Right forelimb (tissue), 1 donor: ENCODE measurements around the gene TTC39B.

Experiments
- DNase-seq: peaks from one replicate; pipeline ENCODE4 v3.0.0-alpha.2; 2018

Gene TTC39B

DNA sequence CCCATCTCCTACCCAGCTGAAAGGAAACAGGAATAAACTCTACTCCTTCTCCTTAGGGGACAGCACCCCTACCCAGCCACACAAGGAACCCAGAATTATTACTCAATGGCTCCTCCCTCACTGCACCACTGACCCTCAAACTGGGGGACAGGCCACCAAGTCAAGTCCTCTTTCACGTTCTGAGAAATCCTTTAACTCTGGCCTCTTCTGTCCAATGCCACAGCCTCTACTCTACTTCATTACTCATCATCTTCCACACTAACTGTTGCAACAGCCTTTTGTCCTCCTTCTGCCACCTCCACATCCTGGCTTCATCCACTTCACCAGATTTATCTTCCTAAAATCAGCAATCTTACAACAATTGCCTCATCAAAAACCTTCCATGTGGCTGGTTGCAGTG is 6.8 kb downstream of the TTC39B start:
- DNase-seq = no peak

DNA sequence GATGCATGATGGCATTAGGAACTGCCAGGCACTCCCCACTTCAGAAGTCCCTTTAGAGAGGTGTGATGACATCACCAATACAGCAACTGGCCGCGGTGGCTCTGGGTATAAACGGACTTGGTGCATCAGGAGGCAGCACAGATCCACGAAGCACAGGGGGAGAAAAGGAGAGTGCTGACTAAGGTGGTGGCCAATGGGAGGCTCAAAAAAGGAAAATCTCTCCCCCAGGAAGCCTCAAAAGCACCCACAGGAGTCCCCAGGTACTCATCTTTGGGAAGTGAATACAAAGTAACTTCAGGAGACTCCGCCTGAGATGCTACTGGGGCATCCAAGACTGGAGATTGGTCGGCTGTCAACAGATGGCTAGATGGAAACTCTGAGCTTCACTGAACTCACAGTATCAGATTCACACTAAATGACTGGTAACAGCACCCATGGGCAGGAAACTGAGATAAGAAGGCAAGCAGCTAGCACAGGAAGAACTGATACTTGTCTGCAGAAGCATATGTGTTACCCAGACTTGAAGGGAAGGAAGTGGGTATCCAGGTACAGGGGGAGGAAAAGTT is 7.6 kb downstream of the TTC39B start:
- no peak for DNase-seq

DNA sequence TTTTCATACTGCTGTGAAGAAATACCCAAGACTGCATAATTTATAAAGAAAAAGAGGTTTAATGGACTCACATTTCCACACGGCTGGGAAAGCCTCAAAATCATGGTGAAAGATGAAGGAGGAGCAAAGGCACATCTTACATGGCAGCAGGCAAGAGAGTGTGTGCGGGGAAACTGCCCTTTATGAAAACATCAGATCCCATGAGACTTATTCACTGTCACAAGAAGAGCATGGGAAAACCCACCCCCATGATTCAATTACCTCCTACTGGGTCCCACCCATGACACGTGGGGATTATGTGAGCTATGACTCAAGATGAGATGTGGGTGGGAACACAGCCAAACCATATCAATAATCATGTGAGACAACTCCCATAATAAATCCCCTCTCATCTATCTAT is 8.7 kb downstream of the TTC39B start:
- no peak for DNase-seq

DNA sequence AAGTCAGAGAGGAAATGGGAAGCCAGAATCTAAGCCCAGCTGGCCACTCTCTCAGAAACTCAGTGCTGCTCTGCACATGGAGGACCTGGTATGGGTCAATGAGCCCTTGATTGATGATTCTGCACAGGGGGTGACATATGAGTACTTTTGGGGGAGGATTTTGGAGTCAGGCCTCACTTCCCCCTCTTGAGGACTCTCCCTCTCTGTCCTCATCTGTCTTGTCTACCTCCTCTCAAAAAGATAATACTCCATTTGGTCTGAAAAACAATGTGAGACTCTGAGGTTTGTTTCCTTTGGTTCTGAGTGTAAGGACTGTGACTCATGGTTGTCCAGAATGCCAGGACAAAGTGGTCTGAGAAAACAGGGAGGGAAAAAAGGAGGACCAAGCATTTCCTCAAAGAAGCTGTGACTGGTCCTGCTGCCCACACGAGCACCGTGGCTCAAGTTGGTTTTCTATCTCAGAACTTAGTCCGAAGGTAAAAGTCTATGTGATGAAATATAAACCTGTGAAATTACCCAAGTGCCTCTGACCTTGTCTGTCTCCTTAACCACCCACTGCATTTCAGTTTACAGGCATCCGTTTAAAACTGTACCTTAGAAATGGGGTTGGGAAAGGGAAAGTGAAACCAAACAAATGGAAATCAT is 11.1 kb downstream of the TTC39B start:
- no peak for DNase-seq

DNA sequence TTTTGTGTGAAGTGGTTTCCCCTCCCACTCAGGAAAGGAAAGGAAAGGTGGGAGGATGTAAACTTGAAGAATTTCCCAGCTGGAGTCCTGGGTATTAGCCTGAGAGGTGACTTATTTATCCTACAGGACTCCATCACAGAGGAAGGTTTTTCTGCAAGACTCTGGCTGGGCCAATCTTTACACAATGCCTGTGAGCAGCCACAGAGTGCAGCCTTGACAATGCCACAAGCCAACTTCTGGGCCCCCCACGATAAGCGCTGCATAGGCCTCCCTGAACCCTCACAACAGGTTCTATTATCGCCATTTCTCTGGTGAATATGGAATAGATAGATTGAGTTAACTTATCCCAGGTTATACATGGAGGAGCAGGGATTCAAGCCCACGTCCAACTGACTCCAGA is 12.4 kb downstream of the TTC39B start:
- no peak for DNase-seq

DNA sequence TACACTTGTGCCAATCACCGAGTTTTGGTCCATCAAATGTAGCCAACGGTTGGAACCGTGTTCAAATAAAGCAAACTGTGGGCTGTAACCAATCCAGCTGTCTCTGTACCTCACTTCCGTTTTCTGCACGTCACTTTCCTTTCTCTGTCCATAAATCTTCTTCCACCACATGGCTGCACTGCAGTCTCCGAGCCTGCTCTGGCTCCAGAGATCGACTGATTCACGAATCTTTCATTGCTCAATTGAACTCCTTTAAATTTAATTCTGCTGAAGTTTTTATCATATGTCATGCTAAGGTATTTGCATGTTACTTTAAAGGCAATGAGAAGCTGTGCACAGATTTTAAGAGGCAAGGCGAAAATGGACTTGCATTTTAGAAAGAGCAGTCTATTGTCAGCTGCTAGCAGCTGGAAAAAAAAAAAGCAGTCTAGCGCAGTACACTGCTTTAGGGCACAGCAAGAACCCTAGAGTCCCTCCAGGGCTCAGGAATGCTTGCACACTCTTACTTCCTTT is 13.2 kb downstream of the TTC39B start:
- no peak for DNase-seq

DNA sequence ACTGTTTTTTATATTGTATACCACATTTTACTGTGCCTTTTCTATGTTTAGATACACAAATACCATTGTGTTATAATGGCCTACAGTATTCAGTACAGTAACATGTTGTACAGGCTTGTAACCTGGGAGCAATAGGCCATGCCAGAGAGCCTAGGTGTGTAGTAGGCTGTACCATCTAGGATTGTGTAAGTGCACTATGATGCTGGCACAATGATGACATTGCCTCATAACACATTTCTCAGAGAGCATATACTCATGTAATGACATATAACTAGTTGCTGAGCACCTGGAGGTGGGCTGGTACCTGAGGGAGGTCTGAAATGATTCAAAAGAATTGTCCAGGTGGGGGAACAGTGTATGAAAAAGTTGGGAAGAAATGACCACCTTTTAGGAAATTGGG is 13.9 kb downstream of the TTC39B start:
- DNase-seq = no peak

DNA sequence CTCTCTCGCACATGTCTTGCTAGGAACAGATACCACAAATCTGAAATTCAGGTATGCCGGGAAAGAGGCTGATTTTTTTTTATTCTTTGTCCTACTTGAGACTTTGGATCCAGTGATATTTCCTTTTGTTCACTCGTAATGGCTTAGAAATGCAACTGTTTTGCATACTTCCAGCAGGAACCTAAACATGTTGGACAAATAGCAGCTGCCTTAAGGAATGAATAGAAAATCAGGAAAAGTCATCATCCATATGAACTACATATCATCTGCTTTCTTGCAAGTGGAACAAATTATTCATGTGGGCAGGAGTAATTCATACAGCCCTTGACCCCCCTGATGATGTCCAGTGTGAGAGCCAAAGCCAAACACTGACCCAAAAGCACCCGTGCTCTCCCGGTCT is 17.4 kb downstream of the TTC39B start:
- DNase-seq = no peak

DNA sequence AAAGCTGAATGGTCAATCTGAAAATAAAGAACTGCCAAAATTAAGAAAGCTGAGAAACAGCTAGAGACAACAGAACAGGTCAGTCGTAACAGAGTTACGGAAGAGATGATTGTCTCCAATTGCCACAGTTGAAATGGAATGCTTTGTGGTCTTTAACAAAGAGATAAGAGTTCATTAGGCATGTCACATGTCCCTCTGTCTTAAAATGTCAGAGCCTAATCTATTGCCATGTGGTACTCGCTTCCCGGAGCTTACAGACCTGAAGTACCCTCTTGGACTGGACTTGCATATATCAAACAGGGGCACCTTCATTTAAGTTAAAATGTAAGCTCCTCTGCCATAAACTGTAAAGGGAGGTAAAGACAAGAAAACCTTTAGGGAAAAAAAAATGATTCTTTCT is 19.7 kb downstream of the TTC39B start:
- no peak for DNase-seq

DNA sequence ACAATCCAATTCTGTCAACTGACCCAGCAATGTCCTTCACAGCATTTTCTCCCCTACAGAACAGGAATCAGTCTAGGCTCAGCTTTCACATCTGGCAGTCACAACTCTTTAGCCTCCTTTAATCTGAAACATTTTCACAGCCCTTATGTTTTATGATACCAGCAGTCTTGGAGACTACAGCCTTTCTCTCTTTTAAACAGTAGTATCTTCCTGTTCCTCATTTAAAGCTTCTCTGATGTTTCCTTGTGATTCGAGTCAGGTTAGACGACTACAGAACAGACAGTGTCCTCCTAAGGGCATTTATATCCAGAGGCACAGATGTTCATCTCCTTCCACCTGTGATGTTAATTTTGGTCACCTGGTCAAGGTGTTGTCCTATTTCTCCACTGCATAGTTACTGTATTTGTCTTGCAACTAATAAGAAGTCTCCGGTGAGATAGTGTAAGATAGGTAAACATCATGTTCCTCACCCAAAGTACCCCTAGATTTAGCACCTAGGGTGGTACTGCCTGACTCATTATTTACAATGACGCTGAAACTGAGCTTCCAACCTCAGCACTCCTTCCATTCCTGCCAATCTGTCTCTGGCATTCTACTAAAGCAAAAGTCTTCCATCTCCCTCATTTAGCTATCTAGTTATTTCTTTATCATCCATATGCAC is 20.7 kb downstream of the TTC39B start:
- DNase-seq = no peak

DNA sequence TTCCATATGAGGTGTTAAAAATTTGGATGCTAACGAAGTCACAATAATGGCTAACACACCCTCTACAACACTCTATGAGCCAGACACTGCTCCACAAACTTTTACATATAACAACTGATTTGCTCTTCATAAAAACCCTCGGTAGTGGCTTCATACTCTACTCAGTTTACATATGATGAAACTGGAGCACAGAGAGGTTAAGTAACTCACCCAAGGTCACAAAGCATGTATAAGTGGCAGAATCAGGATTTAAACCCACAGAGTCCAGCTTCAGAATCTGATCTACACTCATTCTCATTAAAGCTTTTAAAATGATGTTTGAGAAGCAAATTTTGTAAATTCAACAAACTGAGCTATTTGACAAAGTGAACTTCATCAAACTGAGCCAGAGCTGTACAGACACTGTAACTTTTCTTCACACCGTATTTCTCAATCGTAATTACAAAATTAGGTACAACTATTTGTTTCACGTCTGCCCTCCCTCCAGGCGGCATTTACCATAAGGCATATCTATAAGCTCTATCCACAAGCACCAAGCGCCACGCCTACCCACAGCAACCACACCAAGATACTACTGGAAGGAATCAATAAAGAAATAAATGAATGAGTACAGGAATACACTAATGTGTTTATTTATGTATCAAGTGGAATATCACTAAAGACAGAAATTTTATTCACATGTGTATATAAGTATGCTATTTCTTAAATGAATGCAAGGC is 24.3 kb downstream of the TTC39B start:
- no peak for DNase-seq

DNA sequence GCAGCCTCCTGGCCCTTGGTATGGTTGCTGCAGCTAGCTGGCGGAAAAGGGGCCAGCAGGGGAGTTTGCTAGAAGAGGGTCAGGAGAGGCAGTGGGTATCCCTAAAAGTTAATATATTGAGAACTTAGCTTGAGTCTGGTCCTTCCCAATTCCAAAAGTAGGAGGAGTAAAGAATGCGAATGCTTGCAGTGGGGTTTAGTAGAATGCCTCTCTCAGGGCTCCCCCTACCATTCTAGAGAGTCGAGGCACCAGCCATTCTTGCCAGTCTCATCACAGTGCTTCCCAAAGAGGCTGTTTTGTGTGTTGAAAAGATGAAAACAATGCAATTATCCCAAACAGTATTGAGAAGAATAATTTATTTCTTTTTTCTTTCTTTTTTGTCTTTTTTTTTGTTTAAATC is 26.4 kb downstream of the TTC39B start:
- DNase-seq = no peak

DNA sequence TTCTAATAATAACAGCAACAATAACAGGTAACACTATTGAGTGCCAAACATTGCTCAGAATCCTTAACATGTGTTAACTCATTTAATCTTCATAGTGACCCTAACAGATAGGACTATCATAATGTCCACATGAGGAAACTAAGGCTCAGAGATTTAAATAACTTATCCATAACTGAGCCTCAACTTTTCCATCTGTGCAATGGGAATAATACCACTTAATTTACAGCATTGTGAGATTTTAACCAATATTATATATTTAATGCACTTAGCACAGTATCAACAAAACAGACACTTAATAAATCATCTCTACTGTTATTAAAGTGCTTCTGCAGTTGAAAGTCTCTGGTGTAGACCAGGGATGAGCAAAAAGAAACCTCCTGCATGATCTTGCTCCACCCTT is 28.2 kb downstream of the TTC39B start:
- DNase-seq = no peak

DNA sequence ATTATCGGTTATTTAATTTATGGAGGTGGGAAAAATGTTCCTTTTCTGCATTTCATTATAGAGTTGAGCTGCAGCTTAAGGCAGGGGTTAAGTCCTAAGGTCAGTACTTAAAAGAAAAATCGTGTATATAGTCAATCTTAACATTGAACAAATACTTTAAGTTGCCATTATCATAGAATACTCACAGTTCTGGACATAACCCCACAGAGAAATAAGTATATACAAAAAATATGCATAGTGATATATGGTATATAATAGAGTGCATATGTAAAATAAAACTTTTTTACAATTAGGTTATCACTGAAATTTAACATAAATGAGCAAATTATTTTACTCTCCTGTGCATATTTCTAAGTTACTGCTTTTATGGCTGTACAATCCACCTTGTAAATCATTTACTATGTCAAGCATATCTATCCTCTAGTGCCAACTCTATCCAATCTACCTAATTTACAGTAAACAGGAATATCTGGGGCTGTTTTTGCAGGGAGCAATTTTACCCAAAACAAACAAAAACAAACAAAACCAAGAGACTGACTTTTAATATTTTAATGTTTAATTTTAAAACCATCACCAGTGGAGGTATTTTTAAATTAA is 28.8 kb downstream of the TTC39B start:
- no peak for DNase-seq

DNA sequence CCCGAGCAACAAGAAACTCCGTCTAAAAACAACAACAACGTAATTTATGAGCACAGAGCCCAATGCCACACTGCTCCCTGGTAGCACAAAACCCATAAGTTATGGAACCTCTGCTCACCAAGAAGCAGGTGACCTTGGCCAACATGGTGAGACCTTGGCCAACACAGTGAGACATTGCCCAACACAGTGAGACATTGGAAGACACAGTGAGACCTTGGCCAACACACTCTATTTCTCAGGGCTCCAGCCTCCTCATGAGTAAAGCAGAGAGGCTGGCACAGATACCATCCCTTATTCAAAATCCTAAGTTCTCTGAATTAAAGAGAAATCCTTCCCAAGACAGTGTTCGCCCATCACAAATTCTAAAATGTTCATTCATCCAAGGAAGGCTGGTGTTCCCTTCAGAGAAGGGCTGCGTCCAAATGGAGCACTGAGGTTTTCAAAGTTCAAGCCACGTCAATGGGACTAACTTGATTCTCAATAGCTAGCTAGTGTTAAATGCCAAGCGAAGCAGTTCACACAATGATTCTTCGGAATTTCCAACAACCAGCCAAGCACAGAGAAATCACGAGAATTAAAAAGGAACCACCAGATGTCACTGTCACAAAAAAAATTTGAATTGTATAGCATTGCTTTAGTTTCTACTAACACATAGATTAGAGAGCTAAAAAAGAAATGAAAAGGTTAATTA is 29.5 kb downstream of the TTC39B start:
- DNase-seq = no peak

DNA sequence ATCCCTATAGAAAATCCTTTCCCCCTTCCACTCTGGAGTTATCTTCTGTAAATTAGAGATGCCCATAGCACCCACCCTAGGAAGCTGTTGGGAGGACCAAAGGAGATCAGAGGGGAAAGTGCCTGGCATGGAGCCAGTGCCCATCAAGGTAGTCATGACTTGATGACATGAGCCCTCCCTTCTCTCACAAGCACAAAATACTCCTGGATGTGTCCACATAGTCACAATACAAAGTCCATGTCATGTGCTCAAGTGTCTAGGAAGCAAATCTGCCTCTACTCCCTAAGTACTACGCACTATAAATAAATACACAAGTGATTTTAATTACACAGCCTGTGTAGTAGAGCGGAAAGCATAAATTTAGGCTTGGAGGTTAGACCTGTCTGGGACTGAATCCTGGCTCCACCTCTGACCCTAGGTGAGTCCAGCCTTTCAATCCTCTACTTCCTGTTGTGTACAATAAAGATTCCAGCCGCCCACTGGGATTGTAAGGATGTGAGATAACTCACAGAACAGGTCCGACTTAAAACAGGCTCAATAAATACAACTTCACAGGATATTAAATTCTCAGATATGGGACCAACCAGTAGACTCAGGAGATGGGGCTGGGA is 30.6 kb downstream of the TTC39B start:
- no peak for DNase-seq

DNA sequence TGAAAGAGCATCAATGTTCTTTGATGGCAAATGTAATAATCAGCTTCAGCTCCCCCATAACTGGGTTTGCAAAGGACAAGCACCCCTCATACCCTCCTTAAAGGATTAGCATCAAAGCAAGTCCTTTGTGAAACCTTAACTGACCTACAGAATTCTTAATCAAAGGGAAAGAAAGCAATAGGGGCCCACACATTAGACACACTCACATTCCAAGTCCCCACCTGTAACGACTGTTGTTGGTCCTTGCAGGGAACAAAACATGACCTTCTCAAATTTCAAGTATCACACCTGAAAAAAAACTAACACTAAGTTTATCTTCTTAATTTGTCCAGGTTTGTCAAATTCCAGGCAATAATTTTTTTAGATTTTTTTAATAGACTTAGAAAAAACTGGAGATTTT is 32.6 kb downstream of the TTC39B start:
- no peak for DNase-seq

DNA sequence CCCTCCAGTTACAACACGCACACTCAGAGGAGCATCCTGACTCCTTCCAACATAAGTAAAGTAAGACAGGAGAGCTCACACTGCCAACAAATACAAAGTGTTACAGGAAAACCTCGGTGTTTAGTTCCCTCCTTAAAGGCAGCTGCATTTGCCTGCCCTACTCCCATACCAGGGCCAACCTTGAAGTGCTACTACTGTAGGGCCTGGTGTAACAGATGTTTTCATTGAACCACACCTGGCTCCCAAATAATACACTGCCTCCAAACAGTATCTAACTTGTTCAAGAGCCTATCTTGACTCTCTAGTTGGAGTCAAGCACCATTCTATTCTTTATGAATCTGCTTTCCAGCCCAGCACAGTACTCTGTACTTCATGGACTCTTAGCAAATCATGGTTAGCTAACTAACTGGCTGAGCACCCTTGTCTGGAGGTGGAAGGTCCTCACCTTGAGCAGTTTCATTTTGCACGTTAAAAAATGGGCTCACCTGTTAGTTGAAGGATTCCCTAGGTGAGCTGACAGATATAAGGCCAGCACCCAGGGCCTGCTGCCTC is 34.6 kb downstream of the TTC39B start:
- DNase-seq = no peak

DNA sequence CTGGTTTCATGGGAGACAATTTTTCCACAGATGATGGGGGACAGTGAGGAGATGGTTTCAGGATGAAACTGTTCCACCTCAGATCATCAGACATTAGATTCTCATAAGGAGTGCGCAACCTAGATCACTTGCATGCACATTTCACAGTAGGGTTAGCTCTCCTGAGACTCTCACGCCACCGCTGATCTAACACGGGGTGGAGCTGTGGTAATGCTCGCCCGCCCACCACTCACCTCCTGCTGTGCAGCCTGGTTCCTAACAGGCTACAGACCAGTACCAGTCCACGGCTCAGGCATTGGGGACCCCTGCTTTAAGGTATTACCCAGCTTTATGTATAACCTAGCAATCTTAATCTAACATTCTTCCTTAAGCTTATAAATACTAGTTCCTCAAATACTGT is 35.6 kb downstream of the TTC39B start:
- DNase-seq = no peak

DNA sequence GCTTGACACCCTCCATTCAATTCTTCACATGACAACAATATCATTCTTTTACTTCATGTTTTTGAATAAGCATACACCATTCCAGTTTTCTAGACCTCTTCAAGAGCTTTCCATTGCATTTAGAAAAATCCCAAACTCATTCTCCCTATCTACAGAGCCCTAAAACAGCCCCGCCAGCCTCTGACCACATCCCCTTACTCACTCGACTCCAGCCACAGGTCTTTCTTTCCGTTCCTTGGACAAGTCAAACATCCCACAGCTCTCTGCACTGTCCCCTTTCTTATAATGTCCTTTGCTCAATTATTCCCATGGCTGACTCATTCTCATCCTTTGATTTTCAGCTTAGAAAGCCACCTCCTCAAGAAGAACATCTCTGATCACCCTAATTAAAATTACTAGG is 38.2 kb downstream of the TTC39B start:
- DNase-seq = no peak

DNA sequence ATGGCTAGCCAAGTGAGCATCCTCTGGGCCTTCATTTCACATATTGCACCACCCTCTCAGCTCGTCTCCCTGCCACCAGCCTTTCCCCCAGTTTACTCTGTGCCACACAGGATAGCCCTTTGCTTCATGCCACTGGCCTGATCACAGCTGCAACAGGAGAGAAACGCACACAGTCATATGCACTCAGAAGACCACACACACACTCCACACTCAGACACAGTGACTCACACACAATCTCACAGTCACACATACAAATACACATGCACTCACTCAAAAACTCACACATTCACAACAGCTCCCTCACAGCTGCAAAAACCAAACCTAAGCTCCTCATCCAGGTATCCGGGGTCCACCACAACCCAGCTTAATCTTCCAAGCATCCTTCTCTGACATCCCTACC is 38.7 kb downstream of the TTC39B start:
- no peak for DNase-seq

DNA sequence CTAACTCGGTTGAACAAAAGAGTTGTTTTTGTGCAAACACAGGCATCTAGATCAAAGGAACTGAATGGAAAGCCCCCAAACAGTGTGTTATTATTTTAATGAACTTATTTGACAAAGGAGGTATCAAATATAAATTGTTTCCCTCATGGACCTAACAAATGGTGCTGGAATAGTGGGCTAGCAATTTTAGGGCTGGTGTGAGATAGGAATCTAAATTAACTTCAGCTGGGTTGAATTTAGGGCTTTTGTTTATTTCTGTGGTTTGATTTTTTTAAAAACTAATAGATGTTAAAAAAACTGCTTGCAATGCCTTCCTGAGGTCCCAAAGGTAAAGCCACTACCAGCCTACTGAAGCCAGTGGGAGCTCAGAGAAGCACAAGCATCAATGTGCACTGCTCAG is 42.1 kb downstream of the TTC39B start:
- no peak for DNase-seq
